HPDE6-E6E7 (cell line): ENCODE results near the gene AFAP1.

ENCODE experiments used
- DNase-seq: peaks from one replicate; pipeline ENCODE4 v3.0.0; 2011; ENCODE audit warnings: missing footprints; ENCODE audit errors: extremely low spot score

The AFAP1 gene

DNA sequence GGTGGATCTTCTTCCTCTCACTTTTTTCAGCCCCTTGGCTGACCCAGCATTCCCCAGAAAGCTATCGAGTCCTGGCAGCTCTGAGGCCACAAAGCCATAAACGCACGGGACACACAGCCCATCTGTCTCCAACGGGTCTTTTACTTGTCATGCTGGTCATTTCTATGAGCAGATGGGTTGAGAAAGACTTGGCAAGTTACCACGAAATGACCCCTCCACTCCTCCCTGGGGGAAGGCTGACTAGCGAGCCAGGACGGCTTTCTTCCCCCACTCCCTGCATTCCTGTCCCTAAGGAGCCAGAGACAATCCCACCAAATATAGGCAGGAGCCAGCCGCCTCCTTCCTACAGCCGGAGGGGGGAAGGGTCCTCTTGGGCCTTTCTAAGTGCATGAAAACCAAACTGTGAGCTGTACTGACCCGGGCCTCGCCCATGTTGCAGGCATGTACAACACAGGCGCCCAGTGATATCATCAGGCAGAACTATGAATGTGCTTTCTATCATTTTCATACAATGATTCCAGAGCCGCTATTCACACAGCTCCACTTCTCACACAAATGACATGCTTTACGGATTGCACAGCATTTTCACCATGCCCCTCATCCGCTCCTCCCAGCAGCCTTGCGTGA is 28.6 kb downstream of the AFAP1 start:
- no peak for DNase-seq

- no peak for DNase-seq
Measured at GRCh38 chr4:7910263-7910896, 29.3 kb downstream of the AFAP1 start.

- no peak for DNase-seq
Measured at GRCh38 chr4:7909463-7910262, 30.0 kb downstream of the AFAP1 start.

- DNase-seq, result no peak
Measured at GRCh38 chr4:7908668-7909067, 31.0 kb downstream of the AFAP1 start.

GRCh38 chr4:7907142-7907541 is 32.5 kb downstream of the AFAP1 start:
- no peak for DNase-seq

DNA sequence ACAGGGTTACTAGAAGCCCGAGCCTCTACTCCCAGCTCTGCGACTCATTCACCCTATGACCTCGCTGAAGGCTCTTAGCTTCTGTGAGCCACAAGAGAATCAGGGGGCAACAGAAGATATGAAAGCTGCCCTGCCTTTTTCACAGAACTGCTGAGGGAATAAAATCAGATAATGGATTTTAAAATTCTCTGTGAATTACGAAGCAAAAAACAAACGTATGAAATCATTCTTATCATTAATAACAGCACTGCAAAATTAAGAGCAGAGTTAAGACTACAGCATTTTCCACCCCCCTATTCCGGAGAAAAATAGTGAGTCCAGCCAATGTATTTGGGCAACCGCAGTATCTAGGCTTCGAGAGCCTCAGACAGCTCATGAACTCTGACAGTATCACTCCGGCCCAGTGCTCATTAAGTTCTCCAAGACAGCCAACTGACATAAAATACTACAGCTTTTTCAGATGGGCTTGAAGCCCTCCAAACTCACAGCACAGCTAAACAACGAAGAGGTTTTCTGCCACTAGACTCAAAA is 33.4 kb downstream of the AFAP1 start:
- DNase-seq, result no peak

GRCh38 chr4:7904952-7905915 is 34.4 kb downstream of the AFAP1 start:
- no peak for DNase-seq

DNA sequence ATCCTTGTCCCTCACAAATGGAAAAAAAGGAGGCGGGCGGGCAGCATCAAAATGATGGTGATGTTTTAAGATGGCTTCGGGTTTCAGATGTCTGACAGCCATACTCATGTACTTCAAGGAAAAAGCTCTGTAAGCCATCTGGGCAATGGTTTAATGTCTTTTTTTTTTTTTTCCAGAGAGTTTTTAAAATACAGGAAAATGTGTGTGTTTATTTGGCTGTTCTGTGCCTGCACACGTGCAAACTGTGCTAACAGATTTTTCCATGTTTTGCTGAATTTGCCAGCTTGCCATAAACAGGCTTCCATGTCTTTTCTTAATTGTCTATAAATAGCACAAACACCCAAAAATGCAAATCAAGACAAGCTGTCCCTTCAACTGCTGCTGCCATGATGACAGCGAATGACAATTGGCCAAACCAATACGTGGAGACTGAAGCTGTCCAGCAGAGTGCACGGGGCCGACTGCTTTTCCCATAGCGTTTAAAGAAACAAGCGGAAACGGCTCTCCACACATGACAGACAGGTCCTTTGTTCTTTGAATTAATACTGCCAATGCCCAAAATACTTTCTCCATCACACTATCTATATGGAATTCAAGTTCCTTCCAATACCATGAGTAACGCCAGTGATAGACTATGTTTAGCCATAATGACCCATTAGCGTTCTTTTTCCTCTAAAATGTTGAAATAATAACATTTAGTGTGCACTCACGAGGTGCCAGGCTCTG is 35.7 kb downstream of the AFAP1 start:
- no peak for DNase-seq

DNA sequence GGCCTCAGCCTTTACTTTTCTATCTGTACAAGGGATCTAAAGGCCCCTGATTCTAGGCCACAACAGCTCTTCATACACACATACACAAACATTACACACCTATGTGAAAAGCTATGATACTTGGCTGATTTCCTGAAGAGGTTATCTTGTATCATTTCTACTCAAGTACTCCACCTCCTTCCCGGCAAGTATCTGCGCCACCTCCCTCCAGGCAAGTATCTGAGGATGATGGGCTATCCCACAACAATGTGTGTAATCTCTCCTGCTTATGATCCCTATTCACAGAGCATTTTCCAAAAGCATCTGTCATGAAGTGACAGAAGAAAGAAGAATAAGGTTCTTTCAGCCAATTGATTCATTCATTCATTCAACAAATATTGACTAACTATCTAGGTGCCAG is 36.8 kb downstream of the AFAP1 start:
- no peak for DNase-seq

DNA sequence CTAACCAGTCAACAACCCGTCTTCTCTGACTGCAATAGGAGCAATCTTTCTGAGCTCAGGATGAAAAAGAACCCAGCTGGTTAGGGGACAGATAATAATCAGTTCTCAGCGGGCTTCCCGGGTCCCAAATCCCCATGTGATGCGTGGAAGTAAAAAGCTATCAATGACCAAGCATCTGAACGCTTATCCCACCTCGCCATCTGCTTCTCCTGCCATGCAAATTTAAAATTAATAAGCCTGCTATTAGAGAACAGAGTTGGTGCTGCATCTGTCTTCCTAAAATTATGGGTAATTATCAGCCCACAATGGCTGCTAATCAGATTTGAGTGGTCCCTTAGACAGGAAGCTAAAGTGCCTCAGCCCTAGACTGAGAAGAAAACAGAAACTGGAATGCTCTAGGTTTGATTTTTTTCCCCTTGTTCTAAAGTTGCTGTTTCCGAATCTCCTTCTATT is 37.5 kb downstream of the AFAP1 start:
- DNase-seq, result no peak

GRCh38 chr4:7901311-7901885 is 38.3 kb downstream of the AFAP1 start:
- no peak for DNase-seq

GRCh38 chr4:7900334-7900909 is 39.2 kb downstream of the AFAP1 start:
- DNase-seq, result no peak

DNA sequence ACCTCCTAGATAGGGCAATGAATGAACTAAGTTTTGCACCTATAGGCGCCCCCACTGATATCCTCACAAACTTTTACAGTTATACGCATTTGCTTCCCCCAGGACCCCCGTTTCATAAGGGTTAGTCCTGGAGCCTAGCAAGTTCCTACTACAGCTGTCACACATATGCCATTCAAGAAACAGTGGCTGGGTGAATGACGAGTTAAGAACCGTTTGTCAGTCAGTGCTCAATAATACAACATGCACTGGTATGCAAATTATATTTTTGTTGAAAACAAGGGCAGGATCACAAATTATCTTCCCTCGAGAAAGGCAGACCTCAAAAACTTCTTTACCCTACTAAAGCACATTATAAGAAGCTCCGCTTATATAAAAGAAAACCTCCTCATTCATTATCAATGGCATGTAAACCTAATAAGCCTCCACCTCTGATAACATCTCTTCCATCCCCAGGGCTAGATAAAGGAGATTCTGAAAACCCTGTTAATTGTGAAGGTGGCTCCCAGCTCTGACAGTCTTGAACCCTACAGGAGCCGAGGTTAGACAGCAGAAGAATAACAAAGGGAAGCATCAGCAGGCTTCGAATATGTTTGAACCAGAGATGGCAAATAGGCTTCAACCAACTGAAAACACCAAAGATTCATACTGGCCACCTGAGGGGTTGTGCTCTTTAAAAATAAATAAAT is 40.3 kb downstream of the AFAP1 start:
- no peak for DNase-seq

GRCh38 chr4:7898385-7898784 is 41.3 kb downstream of the AFAP1 start:
- no peak for DNase-seq

- DNase-seq, result no peak
Measured at GRCh38 chr4:7897811-7898210, 41.9 kb downstream of the AFAP1 start.

- no peak for DNase-seq
Measured at GRCh38 chr4:7894677-7895181, 44.9 kb downstream of the AFAP1 start.

DNA sequence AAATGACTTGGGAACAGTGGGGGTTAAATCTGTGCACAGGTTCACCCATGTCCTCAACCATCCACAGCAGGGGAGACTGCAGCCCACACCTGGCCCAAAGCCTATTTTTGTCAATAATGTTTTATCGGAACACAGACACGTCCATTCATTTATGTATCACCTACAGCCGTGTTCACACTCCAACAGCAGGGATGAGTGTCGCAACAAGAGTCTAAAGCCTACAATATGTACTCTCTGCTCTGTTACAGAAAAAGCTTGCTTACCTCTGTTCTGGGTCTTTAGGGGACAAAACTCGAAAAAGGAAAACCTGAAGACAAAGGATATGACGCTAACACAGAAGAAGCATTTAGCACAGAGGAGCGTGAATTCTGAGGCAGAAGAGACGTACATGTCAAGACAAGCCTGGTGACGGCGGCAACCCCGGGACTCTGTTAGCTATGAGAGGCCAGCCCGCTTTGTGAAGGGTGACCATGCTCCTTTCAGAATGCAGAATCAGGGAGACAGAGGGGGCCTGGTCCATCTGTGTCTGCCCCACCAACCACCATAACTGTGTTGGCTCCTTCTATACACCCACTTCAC is 45.5 kb downstream of the AFAP1 start:
- peak; percentile 80 for DNase-seq

DNA sequence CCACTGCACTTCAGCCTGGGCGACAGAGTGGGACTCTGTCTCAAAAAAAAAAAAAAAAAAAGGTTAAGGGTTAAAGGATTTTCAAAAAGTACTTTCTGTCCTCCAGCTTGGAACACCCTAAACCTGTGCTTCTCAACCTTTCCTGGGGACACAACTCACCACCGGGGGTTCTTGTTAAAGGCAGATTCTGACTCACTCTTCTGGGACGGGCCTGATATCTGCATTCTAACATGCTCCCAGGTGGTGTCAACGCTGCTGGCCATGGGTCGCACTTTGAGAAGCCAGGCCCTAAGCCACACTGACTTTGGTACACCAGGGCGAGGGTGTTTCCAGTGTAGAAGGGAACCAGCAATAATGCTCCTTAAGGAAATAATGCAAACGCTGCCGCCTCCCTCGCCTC is 46.1 kb downstream of the AFAP1 start:
- no peak for DNase-seq
